Naive thymus-derived CD4-positive, alpha-beta T cell (primary cell): ENCODE data around the gene PTK7. TPM values are rescaled to one million over a fixed set of nuclear protein-coding genes. Genes with fewer than 3 reads are reported as not detected.

Source experiments
- ATAC-seq: fragments of 150-1000 bp; cut with Tn5 transposase; 2 replicates; pipeline ENCODE4 v1.10.0; 2021; ENCODE audit warnings: mild to moderate bottlenecking, moderate library complexity
- CTCF ChIA-PET: fragments of 350-600 bp; sonication (Branson Sonifier 250); formaldehyde crosslinking; loops from one replicate; lab custom pipeline; 2021; ENCODE audit warnings: antibody characterized with exemption; lab: Charles Lee
- POLR2A ChIA-PET: fragments of 350-600 bp; sonication (Branson Sonifier 250); formaldehyde crosslinking; loops from one replicate; lab custom pipeline; 2021; ENCODE audit warnings: antibody characterized with exemption, inconsistent platforms; lab: Charles Lee
- DNase-seq, 9 donors: peaks; one replicate each; pipeline versions ENCODE4 v3.0.0 to v3.0.0-alpha.2; 2020 to 2022; ENCODE audit warnings: mixed read lengths in 1 of 9
- H3K27ac ChIP-seq: one replicate; pipeline ENCODE4 v1.7.0; 2013; ENCODE audit warnings: mild to moderate bottlenecking, low read depth, low read length, moderate library complexity
- H3K27me3 ChIP-seq, 2 donors: one replicate each; pipeline ENCODE4 v1.7.0; 2013; ENCODE audit warnings: low read length in 2 of 2, mild to moderate bottlenecking in 2 of 2, moderate library complexity in 2 of 2; ENCODE audit not compliant: control insufficient read depth in 2 of 2, insufficient read depth in 2 of 2
- H3K36me3 ChIP-seq, 3 experiments: 1 replicate in 2 of 3; 2 replicates in 1 of 3; pipeline ENCODE4 v1.7.0; 2013; ENCODE audit warnings: low read length in 3 of 3, mild to moderate bottlenecking in 3 of 3, moderate library complexity in 1 of 3; ENCODE audit not compliant: insufficient read depth in 3 of 3, control insufficient read depth in 2 of 3
- H3K4me1 ChIP-seq, 2 donors: one replicate each; pipeline ENCODE4 v1.7.0; 2013; ENCODE audit warnings: low read length in 2 of 2, mild to moderate bottlenecking in 2 of 2, moderate library complexity in 1 of 2; ENCODE audit not compliant: control insufficient read depth in 2 of 2, insufficient read depth in 2 of 2
- H3K4me3 ChIP-seq: 2 replicates; pipeline ENCODE4 v1.7.0; 2013; ENCODE audit warnings: mild to moderate bottlenecking, low read length
- H3K9me3 ChIP-seq, 3 experiments: 1 replicate in 2 of 3; 2 replicates in 1 of 3; pipeline ENCODE4 v1.7.0; 2013; ENCODE audit warnings: low read length in 3 of 3; ENCODE audit not compliant: control insufficient read depth in 2 of 3
- H3K27ac Mint-ChIP-seq, 9 donors: one replicate each; pipeline ENCODE4 v1.8.0; 2020 to 2022; ENCODE audit warnings: mixed read lengths in 9 of 9, mild to moderate bottlenecking in 8 of 9, moderate library complexity in 5 of 9, inconsistent platforms in 2 of 9
- H3K27me3 Mint-ChIP-seq, 5 donors: one replicate each; pipeline ENCODE4 v1.8.0; 2021 to 2022; ENCODE audit warnings: mixed read lengths in 5 of 5, mild to moderate bottlenecking in 1 of 5
- H3K36me3 Mint-ChIP-seq, 5 donors: one replicate each; pipeline ENCODE4 v1.8.0; 2020 to 2022; ENCODE audit warnings: mixed read lengths in 5 of 5, mild to moderate bottlenecking in 3 of 5, inconsistent platforms in 1 of 5
- H3K4me1 Mint-ChIP-seq, 7 donors: one replicate each; pipeline ENCODE4 v1.8.0; 2020 to 2022; ENCODE audit warnings: mixed read lengths in 7 of 7, mild to moderate bottlenecking in 3 of 7, inconsistent platforms in 1 of 7
- H3K4me3 Mint-ChIP-seq, 10 donors: one replicate each; pipeline ENCODE4 v1.8.0; 2020 to 2022; ENCODE audit warnings: mild to moderate bottlenecking in 10 of 10, mixed read lengths in 10 of 10, moderate library complexity in 6 of 10, inconsistent platforms in 2 of 10
- H3K9me3 Mint-ChIP-seq, 11 donors: one replicate each; pipeline ENCODE4 v1.8.0; 2020 to 2022; ENCODE audit warnings: mixed read lengths in 11 of 11, mild to moderate bottlenecking in 4 of 11, inconsistent platforms in 1 of 11, moderate library complexity in 1 of 11
- intact Hi-C, 2 donors: fragments of 100-400 bp; cut with micrococcal nuclease; formaldehyde crosslinking; loops; one replicate each; pipeline ENCODE4 v1.15.1; 2023
- polyA plus RNA-seq, 2 donors: library from polyadenylated mRNA; unstranded; fragments of 300-500 nt; fragmentation: Illumina TruSeq; gene quantifications; one replicate each; pipeline ENCODE4 v1.2.3, GENCODE V29; 2021
- total RNA-seq, 6 experiments: library from RNA in 5 of 6; stranded (reverse) in 5 of 6; gene quantifications; 1 replicate in 5 of 6; 2 replicates in 1 of 6; pipeline ENCODE4 v1.2.3 and lab custom pipeline; 2021 to 2026

Gene PTK7
- total RNA-seq: 1 to 10 TPM in 4 of 5 experiments, under 1 TPM in 1; 0.51 to 3.5 (median 1.4) TPM
- under 1 TPM; 0.31 to 0.38 TPM for polyA plus RNA-seq
- total RNA-seq (lab: John Stamatoyannopoulos, UW): 2.4 reads per million, percentile 12 among the genes with 10 or more reads in this experiment

GRCh38 chr6:43075670-43076463 is at the start of gene PTK7:
PTK7 (plus strand) TSS chr6:43076314; CDS start chr6:43076489, 175 bp downstream.
- Histone ChIP-seq H3K27me3 (no peaks in the 10 kb centered on the region), H3K36me3 (peaks cover 0 to 27% (median 0%) of the 10 kb centered on the region in 3 experiments), H3K27ac (peak within 1 kb of the TSS; percentile 14), H3K4me3 (no peak within 1 kb of the TSS), H3K9me3 (no peaks in the 10 kb centered on the region), H3K4me1 (no peaks in the 10 kb centered on the region)
- no peak within 1 kb of the TSS for H3K27ac Mint-ChIP-seq
- H3K4me3 Mint-ChIP-seq: peak within 1 kb of the TSS; percentile 48 to 77 (median 68)
- POLR2A ChIA-PET: interaction anchor here (1.2 to 1.8 kb wide), 2 partner anchors 15 to 22 kb away, joined by 3 to 4 read pairs; partner anchors contain the start of gene CUL7
- intact Hi-C loops: no loop called here
- ATAC-seq (peak; percentile 67), DNase-seq (peak in 4 of 9 donors; percentile 32 to 59 (median 33))
- H3K9me3 Mint-ChIP-seq: no peaks in the 10 kb centered on the region
- CTCF ChIA-PET: no interaction called here
- peaks cover 0 to 8% (median 0%) of the 10 kb centered on the region in 7 donors for H3K4me1 Mint-ChIP-seq
- peaks cover 0 to 24% (median 15%) of the 10 kb centered on the region in 5 donors for H3K36me3 Mint-ChIP-seq
- H3K27me3 Mint-ChIP-seq: peaks cover 15 to 39% (median 16%) of the 10 kb centered on the region in 5 donors

GRCh38 chr6:43026365-43026764 is 49.7 kb upstream of the PTK7 start:
- CTCF ChIA-PET: interaction anchor here (1.1 kb wide), 1 partner anchor 117 kb away, joined by 3 read pairs; no protein-coding TSS in a partner anchor
- POLR2A ChIA-PET: interaction anchor here (0.7 to 1.2 kb wide), 2 partner anchors 27 to 1204 kb away, joined by 3 to 5 read pairs; partner anchors contain the start of gene CUL7
- H3K27ac Mint-ChIP-seq: no peak overlapping the region

GRCh38 chr6:43029120-43029519 is 47.0 kb upstream of the PTK7 start:
- Histone ChIP-seq H3K27me3 (no peaks in the 10 kb centered on the region), H3K36me3 (peaks cover 14 to 77% (median 26%) of the 10 kb centered on the region in 3 experiments), H3K27ac (no peak overlapping the region), H3K4me3 (no peak overlapping the region), H3K9me3 (no peaks in the 10 kb centered on the region), H3K4me1 (peaks cover 0 to 5% of the 10 kb centered on the region in 2 donors)
- Mint-ChIP-seq H3K4me1 (peaks cover 7 to 16% (median 8%) of the 10 kb centered on the region in 7 donors), H3K27ac (no peak overlapping the region), H3K36me3 (peaks cover 6 to 40% (median 18%) of the 10 kb centered on the region in 5 donors), H3K4me3 (no peak overlapping the region), H3K9me3 (no peaks in the 10 kb centered on the region), H3K27me3 (no peaks in the 10 kb centered on the region)
- ATAC-seq (no peak), DNase-seq (no peak)
- POLR2A ChIA-PET: interaction anchor here (1.0 kb wide), 1 partner anchor 9 kb away, joined by 3 read pairs; no protein-coding TSS in a partner anchor
- CTCF ChIA-PET: no interaction called here
- intact Hi-C loops: no loop called here

More at GRCh38 chr6:43026365-43026764, 49.7 kb upstream of the PTK7 start:
- peaks cover 10 to 33% (median 18%) of the 10 kb centered on the region in 7 donors for H3K4me1 Mint-ChIP-seq
- no peak overlapping the region for H3K4me3 Mint-ChIP-seq
- no peaks in the 10 kb centered on the region for H3K27me3 Mint-ChIP-seq
- no peak overlapping the region for H3K27ac ChIP-seq
- H3K9me3 ChIP-seq: no peaks in the 10 kb centered on the region
- DNase-seq: no peak
- peaks cover 8 to 35% (median 22%) of the 10 kb centered on the region in 5 donors for H3K36me3 Mint-ChIP-seq
- no peak for ATAC-seq
- no peaks in the 10 kb centered on the region for H3K9me3 Mint-ChIP-seq
- no peaks in the 10 kb centered on the region for H3K27me3 ChIP-seq
- intact Hi-C loops: no loop called here
- H3K4me1 ChIP-seq: peaks cover 5 to 18% of the 10 kb centered on the region in 2 donors
- no peak overlapping the region for H3K4me3 ChIP-seq
- H3K36me3 ChIP-seq: peaks cover 14 to 63% (median 20%) of the 10 kb centered on the region in 3 experiments

GRCh38 chr6:43032326-43032725 is 43.8 kb upstream of the PTK7 start:
- DNase-seq (no peak), ATAC-seq (no peak)
- Mint-ChIP-seq H3K36me3 (peaks cover 4 to 26% (median 7%) of the 10 kb centered on the region in 5 donors), H3K27ac (peak overlapping the region in 2 of 9 donors; percentile 6 to 32), H3K27me3 (no peaks in the 10 kb centered on the region), H3K4me1 (peaks cover 0 to 4% (median 0%) of the 10 kb centered on the region in 7 donors), H3K9me3 (no peaks in the 10 kb centered on the region), H3K4me3 (no peak overlapping the region)
- H3K9me3 ChIP-seq: no peaks in the 10 kb centered on the region
- H3K27ac ChIP-seq: no peak overlapping the region
- intact Hi-C loops: no loop called here
- peaks cover 3 to 67% (median 12%) of the 10 kb centered on the region in 3 experiments for H3K36me3 ChIP-seq
- ChIA-PET CTCF (no interaction called here), POLR2A (interaction anchor here (0.7 to 1.3 kb wide), 2 partner anchors 15 to 27 kb away, joined by 4 to 6 read pairs; partner anchors contain the start of genes KLC4 and MRPL2)
- no peaks in the 10 kb centered on the region for H3K4me1 ChIP-seq
- H3K27me3 ChIP-seq: no peaks in the 10 kb centered on the region
- no peak overlapping the region for H3K4me3 ChIP-seq

- no peak overlapping the region for H3K4me3 Mint-ChIP-seq
- peaks cover 0 to 31% (median 3%) of the 10 kb centered on the region in 5 donors for H3K36me3 Mint-ChIP-seq
- intact Hi-C loops: no loop called here
- no peaks in the 10 kb centered on the region for H3K9me3 Mint-ChIP-seq
- no peak for DNase-seq
- no peak for ATAC-seq
- Histone ChIP-seq H3K4me1 (no peaks in the 10 kb centered on the region), H3K27ac (no peak overlapping the region), H3K27me3 (no peaks in the 10 kb centered on the region), H3K36me3 (peaks cover 3 to 69% (median 6%) of the 10 kb centered on the region in 3 experiments), H3K9me3 (no peaks in the 10 kb centered on the region), H3K4me3 (no peak overlapping the region)
- H3K27ac Mint-ChIP-seq: peak overlapping the region in 8 of 9 donors; percentile 1 to 74 (median 23)
- POLR2A ChIA-PET: interaction anchor here (0.9 to 1.3 kb wide), 2 partner anchors 20 to 26 kb away, joined by 4 to 6 read pairs; partner anchors contain the start of genes CUL7, KLC4 and MRPL2
- H3K27me3 Mint-ChIP-seq: no peaks in the 10 kb centered on the region
- CTCF ChIA-PET: interaction anchor here (0.6 kb wide), 1 partner anchor 586 kb away, joined by 3 read pairs; no protein-coding TSS in a partner anchor
- H3K4me1 Mint-ChIP-seq: peaks cover 0 to 4% (median 0%) of the 10 kb centered on the region in 7 donors
Observed at GRCh38 chr6:43033496-43034189, 42.5 kb upstream of the PTK7 start.

GRCh38 chr6:43034190-43034525 is 42.0 kb upstream of the PTK7 start:
- H3K36me3 ChIP-seq: peaks cover under 1 to 69% (median 6%) of the 10 kb centered on the region in 3 experiments
- no peak overlapping the region for H3K4me3 ChIP-seq
- H3K4me1 ChIP-seq: no peaks in the 10 kb centered on the region
- no peaks in the 10 kb centered on the region for H3K27me3 Mint-ChIP-seq
- ATAC-seq: no peak
- no peaks in the 10 kb centered on the region for H3K9me3 ChIP-seq
- ChIA-PET POLR2A (no interaction called here), CTCF (interaction anchor here (0.7 kb wide), 1 partner anchor 418 kb away, joined by 3 read pairs; no protein-coding TSS in a partner anchor)
- peaks cover 0 to 32% (median 4%) of the 10 kb centered on the region in 5 donors for H3K36me3 Mint-ChIP-seq
- H3K27ac Mint-ChIP-seq: peak overlapping the region in 5 of 9 donors; percentile 7 to 65 (median 22)
- H3K27ac ChIP-seq: no peak overlapping the region
- intact Hi-C loops: no loop called here
- H3K4me1 Mint-ChIP-seq: peaks cover 0 to 4% (median 0%) of the 10 kb centered on the region in 7 donors
- H3K27me3 ChIP-seq: no peaks in the 10 kb centered on the region
- no peak for DNase-seq
- no peaks in the 10 kb centered on the region for H3K9me3 Mint-ChIP-seq
- no peak overlapping the region for H3K4me3 Mint-ChIP-seq
